GM19463 (cell line): ENCODE measurements around the gene MLNR.
A peak's percentile ranks its signal among the peaks of the same experiment; 100 is the strongest.

Experiments
- ATAC-seq: cut with Tn5 transposase; IDR thresholded peaks from one replicate; pipeline ENCODE4 v1.9.1; 2021; ENCODE audit warnings: mild to moderate bottlenecking, moderate library complexity; ENCODE audit not compliant: unreplicated experiment

MLNR gene, protein sequence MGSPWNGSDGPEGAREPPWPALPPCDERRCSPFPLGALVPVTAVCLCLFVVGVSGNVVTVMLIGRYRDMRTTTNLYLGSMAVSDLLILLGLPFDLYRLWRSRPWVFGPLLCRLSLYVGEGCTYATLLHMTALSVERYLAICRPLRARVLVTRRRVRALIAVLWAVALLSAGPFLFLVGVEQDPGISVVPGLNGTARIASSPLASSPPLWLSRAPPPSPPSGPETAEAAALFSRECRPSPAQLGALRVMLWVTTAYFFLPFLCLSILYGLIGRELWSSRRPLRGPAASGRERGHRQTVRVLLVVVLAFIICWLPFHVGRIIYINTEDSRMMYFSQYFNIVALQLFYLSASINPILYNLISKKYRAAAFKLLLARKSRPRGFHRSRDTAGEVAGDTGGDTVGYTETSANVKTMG

DNA sequence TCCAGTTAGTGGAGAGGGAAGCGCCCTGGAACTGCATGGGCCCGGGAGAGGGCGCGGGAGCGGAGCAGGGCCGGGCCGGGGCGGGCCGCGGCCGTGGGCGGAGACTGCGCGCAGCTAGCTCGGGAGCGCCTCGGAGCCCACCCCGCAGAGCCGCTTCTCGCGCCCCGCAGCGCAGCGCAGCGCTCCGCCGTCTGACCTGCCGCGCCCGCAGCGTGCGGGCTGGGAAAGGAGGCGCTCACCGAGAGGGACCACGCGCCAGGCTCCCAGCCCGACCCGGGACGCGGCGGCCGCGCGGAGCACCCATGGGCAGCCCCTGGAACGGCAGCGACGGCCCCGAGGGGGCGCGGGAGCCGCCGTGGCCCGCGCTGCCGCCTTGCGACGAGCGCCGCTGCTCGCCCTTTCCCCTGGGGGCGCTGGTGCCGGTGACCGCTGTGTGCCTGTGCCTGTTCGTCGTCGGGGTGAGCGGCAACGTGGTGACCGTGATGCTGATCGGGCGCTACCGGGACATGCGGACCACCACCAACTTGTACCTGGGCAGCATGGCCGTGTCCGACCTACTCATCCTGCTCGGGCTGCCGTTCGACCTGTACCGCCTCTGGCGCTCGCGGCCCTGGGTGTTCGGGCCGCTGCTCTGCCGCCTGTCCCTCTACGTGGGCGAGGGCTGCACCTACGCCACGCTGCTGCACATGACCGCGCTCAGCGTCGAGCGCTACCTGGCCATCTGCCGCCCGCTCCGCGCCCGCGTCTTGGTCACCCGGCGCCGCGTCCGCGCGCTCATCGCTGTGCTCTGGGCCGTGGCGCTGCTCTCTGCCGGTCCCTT lies at the start of gene MLNR:
Gene MLNR, plus strand, starts transcription at position 303 of the 820 bp plus-strand sequence. Its CDS starts 0 bp downstream, at position 303.
- peak; percentile 55 for ATAC-seq

DNA sequence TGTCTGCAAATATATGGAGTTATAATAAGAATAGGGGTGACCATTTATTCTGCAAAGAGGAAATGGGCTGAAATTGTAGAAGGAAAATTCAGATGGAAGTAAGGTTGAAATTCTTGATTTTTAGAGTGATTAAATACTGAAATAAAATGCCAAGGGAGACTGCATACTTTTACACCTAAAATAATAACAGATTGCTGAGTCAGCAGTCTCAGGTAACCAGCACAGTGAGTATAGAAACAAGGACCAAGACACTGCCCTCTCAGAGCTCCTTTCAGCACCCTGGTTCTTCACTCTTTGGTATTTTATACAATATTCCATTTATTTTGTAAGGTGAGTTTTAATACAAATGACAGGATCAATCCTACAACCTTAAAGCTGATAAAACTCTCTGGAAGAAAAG lies 48.8 kb upstream of the MLNR start:
- no peak for ATAC-seq

DNA sequence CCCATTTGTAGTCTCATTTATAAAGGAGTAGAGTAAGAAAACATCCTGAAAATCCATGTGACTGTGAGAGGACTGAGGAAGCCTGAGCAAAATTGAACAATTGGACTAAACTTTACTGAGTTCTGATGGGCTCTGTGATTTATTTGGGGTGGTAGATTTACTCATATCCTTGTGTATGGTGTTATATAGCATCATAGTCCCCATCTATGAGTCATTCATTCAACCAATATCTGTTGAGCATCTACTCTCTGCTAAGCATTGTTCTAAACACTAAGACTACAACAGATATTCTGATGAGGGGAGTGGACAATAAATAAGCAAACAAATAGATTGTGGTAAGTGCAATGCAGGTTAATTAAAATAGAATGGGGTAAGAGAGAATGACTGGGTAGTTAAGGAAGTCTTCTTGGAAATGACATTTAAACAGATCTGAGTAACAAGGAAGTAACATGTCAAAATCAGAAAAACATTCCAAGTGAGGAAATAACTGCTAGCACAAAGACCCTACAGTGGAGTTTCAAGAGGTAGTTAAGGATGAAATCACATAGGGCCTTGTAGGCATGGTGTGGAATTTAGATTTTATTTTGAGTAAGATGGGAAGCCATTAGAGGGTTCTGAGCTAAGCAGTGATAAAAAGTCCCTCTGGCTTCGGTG lies 36.3 kb upstream of the MLNR start:
- ATAC-seq, result no peak

DNA sequence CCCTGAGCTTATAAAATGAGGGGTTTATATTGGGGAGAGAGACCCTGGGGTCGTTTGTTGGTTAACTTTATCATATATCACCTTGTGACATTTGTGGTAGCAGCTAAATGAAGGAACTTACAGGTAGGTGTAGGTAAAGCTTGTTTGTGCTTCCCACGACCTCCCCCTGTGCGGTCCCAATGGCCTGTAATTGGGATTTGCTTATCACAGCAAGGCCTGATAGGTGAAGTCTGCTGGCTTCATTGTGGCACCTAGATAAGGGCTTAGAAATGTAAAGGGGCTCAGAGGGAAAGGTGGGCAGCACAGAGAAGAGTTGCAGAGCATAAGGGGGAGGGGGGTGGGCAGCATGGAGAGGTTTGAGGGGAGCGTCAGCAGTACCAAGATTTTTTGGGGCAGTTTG lies 35.5 kb upstream of the MLNR start:
- no peak for ATAC-seq

DNA sequence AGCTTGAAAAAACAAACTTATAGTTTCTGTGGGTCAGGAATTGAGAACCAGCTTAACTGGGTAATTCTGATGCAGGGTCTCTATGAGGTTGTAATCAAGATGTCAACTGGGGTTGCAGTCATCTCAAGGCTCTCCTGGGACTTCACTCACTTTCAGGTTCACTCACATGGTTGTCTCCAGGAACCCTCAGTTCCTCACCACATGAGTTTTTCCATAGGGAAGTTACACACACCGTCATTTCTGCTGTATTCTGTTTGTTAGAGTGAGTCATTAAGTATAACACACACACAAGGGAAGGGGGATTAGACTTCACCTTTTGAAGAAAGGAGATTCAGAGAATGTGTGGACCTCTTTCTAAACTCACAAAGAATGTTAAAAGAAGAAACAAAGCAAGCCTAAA lies 34.9 kb upstream of the MLNR start:
- peak; percentile 68 for ATAC-seq

DNA sequence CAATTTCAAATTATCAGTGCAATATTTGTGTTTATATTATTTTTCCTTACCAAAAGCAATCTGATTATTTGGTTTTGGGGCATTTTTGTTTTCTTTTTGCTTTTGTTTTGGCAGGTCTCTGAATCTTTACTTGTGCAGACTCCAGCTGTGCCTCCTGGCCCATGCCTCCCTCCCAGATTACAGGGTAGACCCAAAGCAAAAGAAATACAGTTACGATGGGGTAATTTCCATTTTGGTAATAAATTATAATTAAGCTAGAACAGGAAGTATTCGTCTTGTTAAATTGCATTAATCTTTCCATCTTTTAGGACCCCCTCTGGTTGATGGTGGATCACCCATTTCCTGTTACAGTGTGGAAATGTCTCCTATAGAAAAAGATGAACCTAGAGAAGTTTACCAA lies 29.2 kb upstream of the MLNR start:
- no peak for ATAC-seq

DNA sequence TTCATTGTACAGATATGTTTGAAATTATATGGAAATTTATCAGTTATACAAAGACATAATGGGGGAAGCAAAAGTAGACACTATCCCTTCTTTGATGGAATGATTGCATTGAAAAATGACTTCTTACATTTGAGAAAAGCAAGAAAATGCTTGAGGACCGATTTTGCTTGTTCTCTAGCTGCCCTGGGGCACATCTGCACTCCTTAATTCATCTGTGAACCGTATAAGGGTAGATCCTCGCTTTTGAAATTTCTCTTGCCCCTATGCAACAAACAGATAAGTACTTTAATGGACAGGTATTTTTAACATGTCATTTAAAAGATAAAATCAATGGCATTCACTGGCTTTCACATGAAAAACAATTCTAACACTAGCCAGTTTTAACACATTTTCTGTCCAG lies 13.5 kb upstream of the MLNR start:
- no peak for ATAC-seq

DNA sequence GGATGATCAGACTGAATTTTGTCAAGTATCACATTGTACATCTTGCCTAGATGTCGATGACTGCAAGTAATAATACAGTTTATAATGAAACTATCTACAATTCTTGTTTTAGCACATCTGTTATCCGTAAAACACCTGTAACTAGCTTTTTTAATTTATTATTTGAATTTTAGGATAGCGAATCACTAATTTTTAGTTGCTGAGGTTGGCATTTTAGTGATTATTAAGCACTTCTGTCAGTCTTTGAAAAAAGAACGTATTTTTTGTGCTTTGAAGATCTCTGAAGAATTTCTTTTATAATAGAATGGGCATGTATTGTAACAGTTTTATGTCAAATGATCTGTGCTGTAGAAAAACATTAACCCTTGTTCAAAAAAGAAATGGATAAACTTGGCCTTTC lies 11.5 kb upstream of the MLNR start:
- ATAC-seq, result no peak

DNA sequence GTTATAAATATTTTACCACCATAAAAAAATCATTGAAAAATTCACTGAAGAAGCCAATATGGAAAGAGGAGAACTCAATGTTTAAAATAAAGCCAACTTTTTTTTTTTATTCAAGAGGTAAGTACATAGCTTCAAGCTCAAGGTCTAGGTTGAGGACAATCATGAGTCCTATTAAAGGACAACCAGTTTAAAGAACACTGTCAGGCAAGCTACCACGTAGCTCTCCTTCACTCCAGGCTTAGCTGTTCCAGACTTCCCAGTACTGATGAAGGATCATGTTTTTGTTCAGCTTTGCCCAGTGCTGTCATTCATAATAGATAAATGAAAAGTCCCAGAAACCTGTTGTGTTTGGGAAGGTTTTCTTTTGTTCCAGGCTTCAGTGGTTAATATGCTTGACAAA lies 10.0 kb upstream of the MLNR start:
- ATAC-seq, result no peak

DNA sequence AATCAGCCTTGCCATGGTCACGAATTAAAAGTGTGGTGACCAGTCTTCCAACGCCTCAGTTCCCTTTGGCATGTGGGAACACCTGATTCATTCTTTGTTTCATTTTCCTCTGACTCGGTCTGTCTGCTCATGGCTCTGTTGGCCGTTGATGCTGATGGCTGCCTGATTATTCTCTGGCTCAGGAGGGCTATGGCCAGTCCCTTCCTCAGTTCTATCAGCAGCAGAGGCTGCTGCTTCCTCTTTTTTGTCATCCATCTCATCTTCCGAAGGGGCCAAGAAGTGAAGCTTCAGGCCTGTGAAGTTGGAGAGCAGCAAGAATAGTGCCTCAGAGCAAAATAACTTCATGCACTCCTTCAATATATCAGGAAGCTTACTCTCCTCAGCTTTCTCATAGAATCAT lies 9.5 kb upstream of the MLNR start:
- ATAC-seq, result no peak

DNA sequence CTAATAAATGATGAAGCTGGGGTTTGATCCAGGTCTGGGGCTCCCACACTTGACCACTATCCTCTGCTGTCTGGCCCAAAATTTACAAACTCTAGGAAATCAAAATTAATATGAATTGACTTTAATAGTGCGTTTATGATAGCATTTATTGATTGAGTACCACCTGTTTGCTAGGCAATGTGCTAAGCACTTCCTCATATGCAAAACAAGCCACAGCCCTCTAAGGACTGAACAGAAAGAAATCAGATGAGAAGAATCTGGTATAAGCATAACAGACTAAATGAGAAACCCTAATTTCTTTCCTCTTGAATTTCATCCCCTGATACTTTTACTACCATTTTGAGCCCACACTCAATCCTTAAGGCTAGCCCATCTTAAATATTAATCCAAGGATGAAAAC lies 6.6 kb upstream of the MLNR start:
- no peak for ATAC-seq

DNA sequence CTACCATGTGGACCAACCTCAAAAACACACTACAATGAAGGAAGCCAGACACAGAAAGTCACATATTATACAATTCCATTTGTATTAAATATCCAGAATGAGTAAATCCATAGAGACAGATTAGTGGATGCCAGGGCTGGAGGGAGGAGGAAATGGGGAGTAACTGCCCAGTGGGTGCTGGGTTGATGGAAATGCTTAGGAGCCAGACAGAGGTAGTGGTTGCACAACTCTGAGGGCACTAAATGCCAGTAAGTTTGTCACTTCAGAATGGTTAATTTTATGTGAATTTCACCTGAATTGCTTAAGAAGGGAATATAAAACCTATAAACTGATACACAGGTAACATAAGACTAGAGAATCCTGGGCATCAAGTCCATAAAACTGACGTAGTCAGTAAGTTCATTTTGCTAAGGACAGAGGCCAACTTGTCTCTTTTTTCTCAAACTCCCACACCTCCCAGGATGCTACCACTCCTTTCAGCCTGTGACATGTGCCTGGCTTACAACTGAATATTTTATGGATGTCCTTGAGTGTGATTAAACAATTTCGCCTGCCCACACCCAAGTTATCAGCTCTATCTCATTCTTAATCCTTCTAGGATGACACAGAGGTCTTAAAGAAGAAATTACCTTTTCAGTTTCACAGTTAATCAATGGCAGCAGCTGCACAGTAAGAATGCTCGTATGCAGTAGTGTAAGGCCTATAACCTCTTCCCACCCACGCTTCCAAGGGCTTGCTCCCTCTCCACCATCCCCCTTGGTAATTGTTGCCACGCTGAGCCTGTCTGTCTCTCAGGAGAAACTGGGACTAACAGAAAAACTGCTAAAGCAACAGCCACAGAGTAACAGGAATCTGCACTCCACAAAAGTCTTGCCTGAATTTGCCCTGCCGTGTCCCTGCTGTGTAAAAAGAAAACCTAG lies 5.9 kb upstream of the MLNR start:
- peak; percentile 13 for ATAC-seq

DNA sequence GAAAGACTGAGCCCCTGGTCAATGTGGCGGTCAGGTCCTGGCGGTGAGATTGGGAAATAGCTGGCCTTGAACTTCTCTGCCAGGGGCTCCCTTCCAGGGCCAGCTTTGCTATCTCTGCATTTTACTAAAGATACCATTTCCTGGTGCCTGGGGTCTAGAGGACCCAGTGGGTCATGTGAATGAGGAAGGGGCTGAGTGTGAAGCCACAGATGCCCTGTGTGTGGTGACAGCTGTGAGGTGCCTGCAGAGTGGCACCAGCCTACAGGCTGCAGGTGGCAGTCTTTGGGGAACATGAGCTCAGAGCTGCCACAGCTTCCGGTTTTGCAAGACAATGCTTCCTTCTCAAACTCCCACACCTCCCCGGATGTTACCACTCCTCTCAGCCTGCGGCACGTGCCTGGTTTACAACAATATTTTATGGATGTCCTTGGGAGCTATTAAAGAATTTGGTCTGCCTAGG lies 5.2 kb upstream of the MLNR start:
- peak; percentile 69 for ATAC-seq

DNA sequence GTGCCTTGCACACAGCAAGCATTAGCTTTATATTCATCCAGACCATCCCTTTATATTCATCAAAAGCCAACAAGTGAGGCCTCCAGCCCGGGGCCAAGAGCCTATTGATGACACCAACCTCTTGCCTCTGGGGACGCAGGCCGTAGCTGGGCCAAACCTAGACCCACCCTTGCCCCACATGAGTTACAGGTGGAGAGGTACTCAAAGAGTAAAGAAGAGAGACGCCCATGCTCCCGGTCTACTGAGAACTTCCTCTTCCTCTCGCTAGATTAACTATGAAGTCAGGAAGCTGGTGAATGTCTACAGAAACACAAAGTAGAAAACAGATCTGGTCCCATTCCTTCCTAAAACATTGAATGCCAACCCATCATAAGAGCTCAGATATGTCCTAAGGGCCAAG lies 3.8 kb upstream of the MLNR start:
- ATAC-seq, result no peak

DNA sequence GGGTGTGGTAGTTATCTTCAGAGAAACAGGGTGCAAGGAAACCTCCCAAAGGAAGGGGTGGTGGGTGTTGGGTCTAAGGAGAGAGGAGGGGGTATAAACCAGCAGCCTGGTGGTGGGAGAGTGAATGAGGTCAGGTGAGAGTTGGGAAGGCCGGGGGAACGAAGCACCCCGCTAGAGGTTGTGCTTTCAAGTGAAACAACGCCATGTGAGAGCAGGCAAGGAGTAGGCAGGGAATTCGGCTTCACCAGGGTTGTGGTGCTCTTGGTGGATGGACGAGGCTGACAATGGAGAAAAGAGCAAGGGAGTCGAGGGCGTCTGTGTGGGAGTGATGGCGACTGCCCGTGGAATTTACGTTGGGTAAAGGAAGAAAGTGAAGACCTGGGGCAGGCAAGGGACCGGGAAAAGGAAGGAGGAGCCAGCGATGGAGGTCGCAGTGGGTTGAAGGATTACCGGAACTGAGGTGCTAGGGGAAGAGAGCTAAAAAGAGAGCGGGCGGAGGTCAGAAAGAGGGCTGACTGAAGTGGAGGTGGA lies 2.1 kb upstream of the MLNR start:
- no peak for ATAC-seq

DNA sequence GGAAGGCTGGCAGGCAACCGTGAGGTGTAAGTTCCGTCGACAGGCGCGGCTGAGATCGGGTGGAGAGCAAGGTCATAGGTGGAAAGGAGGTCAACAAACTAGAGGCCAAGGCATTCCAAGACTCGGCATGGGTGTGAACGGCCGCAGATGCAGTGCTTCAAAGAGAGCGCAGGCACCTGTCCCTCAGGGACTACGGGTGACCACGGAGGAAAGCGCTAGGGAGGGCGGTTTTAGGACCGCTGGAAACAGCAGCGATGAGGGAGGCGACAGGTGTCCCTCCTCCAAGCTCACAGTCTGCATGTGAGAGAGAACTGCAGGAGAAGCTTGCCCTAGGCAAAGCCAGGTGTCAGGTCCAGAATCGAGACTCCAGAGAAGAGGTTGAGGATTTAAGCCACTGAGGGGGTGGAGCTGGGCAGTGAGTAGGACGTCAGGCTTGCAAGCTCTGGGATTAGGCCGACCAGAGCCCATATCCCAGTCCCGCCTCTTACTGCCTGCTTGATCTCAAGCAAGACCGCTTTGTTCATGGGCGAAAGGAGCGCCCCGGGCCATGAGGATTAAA lies 1.6 kb upstream of the MLNR start:
- no peak for ATAC-seq

DNA sequence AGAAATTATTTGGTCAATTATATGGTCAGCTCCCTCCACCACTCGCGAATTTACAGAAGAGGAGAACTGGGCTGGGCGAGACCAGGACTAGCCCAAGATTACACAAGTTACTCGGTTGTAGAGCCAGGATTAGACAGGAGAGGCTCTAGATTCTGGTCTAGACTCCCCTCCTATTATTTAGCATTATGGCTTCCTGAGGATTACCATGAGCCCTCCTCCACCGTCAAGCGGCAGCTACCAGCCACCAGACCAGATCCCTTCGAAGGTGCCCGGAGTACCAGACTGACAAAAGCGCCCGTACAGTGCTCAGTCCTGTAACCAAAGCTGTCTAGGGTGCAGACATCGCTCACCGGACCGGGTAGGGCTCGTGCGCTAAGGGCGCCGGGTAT lies 497 bp upstream of the MLNR start:
- no peak for ATAC-seq

DNA sequence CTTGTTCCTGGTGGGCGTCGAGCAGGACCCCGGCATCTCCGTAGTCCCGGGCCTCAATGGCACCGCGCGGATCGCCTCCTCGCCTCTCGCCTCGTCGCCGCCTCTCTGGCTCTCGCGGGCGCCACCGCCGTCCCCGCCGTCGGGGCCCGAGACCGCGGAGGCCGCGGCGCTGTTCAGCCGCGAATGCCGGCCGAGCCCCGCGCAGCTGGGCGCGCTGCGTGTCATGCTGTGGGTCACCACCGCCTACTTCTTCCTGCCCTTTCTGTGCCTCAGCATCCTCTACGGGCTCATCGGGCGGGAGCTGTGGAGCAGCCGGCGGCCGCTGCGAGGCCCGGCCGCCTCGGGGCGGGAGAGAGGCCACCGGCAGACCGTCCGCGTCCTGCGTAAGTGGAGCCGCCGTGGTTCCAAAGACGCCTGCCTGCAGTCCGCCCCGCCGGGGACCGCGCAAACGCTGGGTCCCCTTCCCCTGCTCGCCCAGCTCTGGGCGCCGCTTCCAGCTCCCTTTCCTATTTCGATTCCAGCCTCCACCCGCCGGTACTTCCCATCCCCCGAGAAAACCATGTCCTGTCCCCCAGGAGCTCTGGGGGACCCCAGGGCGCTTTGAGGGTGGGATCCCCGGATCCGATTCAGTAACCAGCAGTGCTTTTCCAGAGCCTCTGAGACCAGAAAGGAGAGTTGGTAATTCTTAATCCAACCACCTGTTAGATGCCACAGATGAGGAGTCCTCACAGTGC lies 885 bp downstream of the MLNR start:
- ATAC-seq, result no peak

DNA sequence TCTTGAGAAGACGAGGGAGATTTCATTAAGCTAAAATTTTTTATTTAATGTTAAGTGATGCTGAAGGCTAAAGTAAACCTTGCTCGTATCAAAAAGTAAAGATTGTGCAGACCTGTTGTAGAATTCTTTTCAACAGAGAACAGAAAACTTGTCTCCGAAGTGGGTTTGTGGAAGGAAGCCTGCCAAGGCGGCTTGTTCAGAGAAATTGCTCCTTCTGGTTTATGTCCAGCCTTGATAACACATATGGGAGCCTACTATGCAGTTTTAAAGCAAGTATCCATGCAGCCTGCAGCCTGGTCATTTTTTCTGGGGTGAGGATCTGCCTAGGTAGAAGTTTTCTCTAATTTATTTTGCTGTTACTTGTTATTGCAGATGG lies 1.4 kb downstream of the MLNR start:
- ATAC-seq, result no peak
